Lower leg skin (tissue), 3 donors: ENCODE measurements around the gene CFC1B.
"Not testable (repeated sequence)": the region's sequence is repeated elsewhere in the genome, so short reads cannot be mapped to it uniquely, and the experiment has no call there.

Source experiments
- POLR2A ChIP-seq, 2 donors: fragments of 450-650 bp; IDR thresholded peaks; one replicate each; pipeline ENCODE4 v1.6.1; 2016 to 2017; ENCODE audit warnings: antibody characterized with exemption in 2 of 2, mild to moderate bottlenecking in 1 of 2, moderate library complexity in 1 of 2
- TF ChIP-seq, protein P1 (sequence below), 3 donors: fragments of 450-650 bp; IDR thresholded peaks; one replicate each; pipeline ENCODE4 v1.5.1; 2016; ENCODE audit warnings: antibody characterized with exemption in 3 of 3, mild to moderate bottlenecking in 3 of 3, moderate library complexity in 2 of 3

DNA sequence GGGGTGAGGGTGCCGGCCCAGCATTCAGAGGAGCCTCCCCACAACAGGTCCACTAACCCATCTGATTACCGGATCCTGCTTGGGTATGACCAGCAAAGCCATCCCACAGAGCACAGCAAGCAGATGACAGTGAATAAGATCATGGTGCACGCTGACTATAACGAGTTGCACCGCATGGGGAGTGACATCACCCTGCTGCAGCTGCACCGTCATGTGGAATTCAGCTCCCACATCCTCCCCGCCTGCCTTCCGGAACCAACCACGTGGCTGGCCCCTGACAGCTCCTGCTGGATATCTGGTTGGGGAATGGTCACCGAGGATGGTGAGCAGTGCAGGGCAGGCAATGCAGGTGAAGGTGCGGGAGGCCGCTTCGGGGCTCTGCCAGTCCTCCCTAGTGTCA is 53.2 kb downstream of the CFC1B start:
- TF ChIP-seq, protein P1, sequence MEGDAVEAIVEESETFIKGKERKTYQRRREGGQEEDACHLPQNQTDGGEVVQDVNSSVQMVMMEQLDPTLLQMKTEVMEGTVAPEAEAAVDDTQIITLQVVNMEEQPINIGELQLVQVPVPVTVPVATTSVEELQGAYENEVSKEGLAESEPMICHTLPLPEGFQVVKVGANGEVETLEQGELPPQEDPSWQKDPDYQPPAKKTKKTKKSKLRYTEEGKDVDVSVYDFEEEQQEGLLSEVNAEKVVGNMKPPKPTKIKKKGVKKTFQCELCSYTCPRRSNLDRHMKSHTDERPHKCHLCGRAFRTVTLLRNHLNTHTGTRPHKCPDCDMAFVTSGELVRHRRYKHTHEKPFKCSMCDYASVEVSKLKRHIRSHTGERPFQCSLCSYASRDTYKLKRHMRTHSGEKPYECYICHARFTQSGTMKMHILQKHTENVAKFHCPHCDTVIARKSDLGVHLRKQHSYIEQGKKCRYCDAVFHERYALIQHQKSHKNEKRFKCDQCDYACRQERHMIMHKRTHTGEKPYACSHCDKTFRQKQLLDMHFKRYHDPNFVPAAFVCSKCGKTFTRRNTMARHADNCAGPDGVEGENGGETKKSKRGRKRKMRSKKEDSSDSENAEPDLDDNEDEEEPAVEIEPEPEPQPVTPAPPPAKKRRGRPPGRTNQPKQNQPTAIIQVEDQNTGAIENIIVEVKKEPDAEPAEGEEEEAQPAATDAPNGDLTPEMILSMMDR (IDR thresholded peaks at IDR 0.05) = not testable (repeated sequence)
- TF ChIP-seq POLR2A (IDR thresholded peaks at IDR 0.05) = not testable (repeated sequence)
